Measurements from ENCODE around the gene SERPINA9. TPM values are rescaled to one million over a fixed set of nuclear protein-coding genes. Genes with fewer than 3 reads are reported as not detected.
A peak's percentile ranks its signal among the peaks of the same experiment; 100 is the strongest.

The SERPINA9 gene
- total and polyA plus RNA-seq, 2 donors from 2014 or later, result not detected

- FAIRE-seq (no peak), DNase-seq (peak in 1 of 5 donors; percentile 22)
- no peak overlapping the region for H3K9ac ChIP-seq (ENCODE audit: low read length in 3 of 3)
- H3K27me3 ChIP-seq (ENCODE audit: control insufficient read depth, insufficient read depth, low read length), result no peaks in the 10 kb centered on the region
- no peak overlapping the region for H3K27ac ChIP-seq (ENCODE audit: low read depth in 2 of 2, low read length in 2 of 2)
- H3K4me3 ChIP-seq (ENCODE audit: low read length in 3 of 3), result no peak overlapping the region
- H3K36me3 ChIP-seq (ENCODE audit: control insufficient read depth in 2 of 3, insufficient read depth in 3 of 3, low read length in 3 of 3), result no peaks in the 10 kb centered on the region
- intact Hi-C loops (cut with DNase I), result no loop called here
- H3K9me3 ChIP-seq (ENCODE audit: control insufficient read depth in 2 of 3, insufficient read depth in 1 of 3, low read length in 3 of 3), result no peaks in the 10 kb centered on the region
- no peaks in the 10 kb centered on the region for H3K4me1 ChIP-seq (ENCODE audit: control insufficient read depth in 2 of 3, insufficient read depth in 2 of 3, low read depth in 1 of 3, low read length in 3 of 3)
- TF ChIP-seq CTCF (IDR thresholded peaks at IDR 0.05; ENCODE audit: borderline replicate concordance, extremely low read depth, insufficient read depth), result no peak
These were observed 25.9 kb upstream of the SERPINA9 start for GRCh38 chr14:94501588-94502516.

GRCh38 chr14:94500264-94500663, 24.3 kb upstream of the SERPINA9 start:
- no peaks in the 10 kb centered on the region for H3K27me3 ChIP-seq (ENCODE audit: control insufficient read depth, insufficient read depth, low read length)
- H3K4me3 ChIP-seq (ENCODE audit: low read length in 3 of 3), result no peak overlapping the region
- H3K27ac ChIP-seq (ENCODE audit: low read depth in 2 of 2, low read length in 2 of 2), result no peak overlapping the region
- no peak for TF ChIP-seq CTCF (IDR thresholded peaks at IDR 0.05; ENCODE audit: borderline replicate concordance, extremely low read depth, insufficient read depth)
- no peak overlapping the region for H3K9ac ChIP-seq (ENCODE audit: low read length in 3 of 3)
- intact Hi-C loops (cut with DNase I), result no loop called here
- H3K4me1 ChIP-seq (ENCODE audit: control insufficient read depth in 2 of 3, insufficient read depth in 2 of 3, low read depth in 1 of 3, low read length in 3 of 3), result no peaks in the 10 kb centered on the region
- no peaks in the 10 kb centered on the region for H3K9me3 ChIP-seq (ENCODE audit: control insufficient read depth in 2 of 3, insufficient read depth in 1 of 3, low read length in 3 of 3)
- H3K36me3 ChIP-seq (ENCODE audit: control insufficient read depth in 2 of 3, insufficient read depth in 3 of 3, low read length in 3 of 3), result no peaks in the 10 kb centered on the region
- DNase-seq, result no peak
- FAIRE-seq, result no peak

GRCh38 chr14:94499673-94500072, 23.7 kb upstream of the SERPINA9 start:
- TF ChIP-seq CTCF (IDR thresholded peaks at IDR 0.05; ENCODE audit: borderline replicate concordance, extremely low read depth, insufficient read depth), result no peak
- H3K9me3 ChIP-seq (ENCODE audit: control insufficient read depth in 2 of 3, insufficient read depth in 1 of 3, low read length in 3 of 3), result no peaks in the 10 kb centered on the region
- no peak overlapping the region for H3K27ac ChIP-seq (ENCODE audit: low read depth in 2 of 2, low read length in 2 of 2)
- H3K4me1 ChIP-seq (ENCODE audit: control insufficient read depth in 2 of 3, insufficient read depth in 2 of 3, low read depth in 1 of 3, low read length in 3 of 3), result no peaks in the 10 kb centered on the region
- DNase-seq, result no peak
- no peak for FAIRE-seq
- H3K9ac ChIP-seq (ENCODE audit: low read length in 3 of 3), result no peak overlapping the region
- intact Hi-C loops (cut with DNase I), result no loop called here
- H3K36me3 ChIP-seq (ENCODE audit: control insufficient read depth in 2 of 3, insufficient read depth in 3 of 3, low read length in 3 of 3), result no peaks in the 10 kb centered on the region
- no peaks in the 10 kb centered on the region for H3K27me3 ChIP-seq (ENCODE audit: control insufficient read depth, insufficient read depth, low read length)
- no peak overlapping the region for H3K4me3 ChIP-seq (ENCODE audit: low read length in 3 of 3)
